ENCODE measurements around the gene MAP3K20.
A peak's percentile ranks its signal among the peaks of the same experiment; 100 is the strongest.
"Not testable (repeated sequence)": the region's sequence is repeated elsewhere in the genome, so short reads cannot be mapped to it uniquely, and the experiment has no call there.

The MAP3K20 gene

GRCh38 chr2:173128132-173128531, 52.5 kb downstream of the MAP3K20 start:
- not testable (repeated sequence) for DNase-seq

GRCh38 chr2:173130496-173131465, 55.1 kb downstream of the MAP3K20 start:
- no peak for DNase-seq

GRCh38 chr2:173132531-173132930, 56.9 kb downstream of the MAP3K20 start:
- no peak for DNase-seq

GRCh38 chr2:173134703-173135102, 59.1 kb downstream of the MAP3K20 start:
- no peak for DNase-seq

GRCh38 chr2:173136067-173136466, 60.4 kb downstream of the MAP3K20 start:
- DNase-seq: no peak

GRCh38 chr2:173136599-173136998, 61.0 kb downstream of the MAP3K20 start:
- no peak for DNase-seq

- no peak for DNase-seq
These were observed 62.0 kb downstream of the MAP3K20 start for GRCh38 chr2:173137610-173138009.

GRCh38 chr2:173138962-173139361, 63.3 kb downstream of the MAP3K20 start:
- DNase-seq: no peak

- no peak for DNase-seq
These were observed 66.0 kb downstream of the MAP3K20 start for GRCh38 chr2:173141666-173142065.

- DNase-seq: no peak
These were observed 69.8 kb downstream of the MAP3K20 start for GRCh38 chr2:173145454-173145853.

- no peak for DNase-seq
These were observed 70.9 kb downstream of the MAP3K20 start for GRCh38 chr2:173146590-173146989.

- no peak for DNase-seq
These were observed 72.9 kb downstream of the MAP3K20 start for GRCh38 chr2:173148520-173148919.

- peak; percentile 42 for DNase-seq
These were observed 73.8 kb downstream of the MAP3K20 start for GRCh38 chr2:173149491-173149890.

GRCh38 chr2:173150087-173150486, 74.4 kb downstream of the MAP3K20 start:
- no peak for DNase-seq

- no peak for DNase-seq
These were observed 75.3 kb downstream of the MAP3K20 start for GRCh38 chr2:173150963-173151362.

- DNase-seq: no peak
These were observed 76.2 kb downstream of the MAP3K20 start for GRCh38 chr2:173151671-173152401.

- DNase-seq: no peak
These were observed 77.7 kb downstream of the MAP3K20 start for GRCh38 chr2:173153301-173153885.

GRCh38 chr2:173157676-173158293, 82.1 kb downstream of the MAP3K20 start:
- DNase-seq: no peak

- DNase-seq: no peak
These were observed 84.3 kb downstream of the MAP3K20 start for GRCh38 chr2:173159791-173160463.

- no peak for DNase-seq
These were observed 85.0 kb downstream of the MAP3K20 start for GRCh38 chr2:173160618-173161017.

- no peak for DNase-seq
These were observed 85.4 kb downstream of the MAP3K20 start for GRCh38 chr2:173161040-173161439.

- DNase-seq: no peak
These were observed 85.9 kb downstream of the MAP3K20 start for GRCh38 chr2:173161507-173161906.
